Uterus (tissue), 4 donors: ENCODE data around the gene ATP6AP2. TPM values are rescaled to one million over a fixed set of nuclear protein-coding genes. Genes with fewer than 3 reads are reported as not detected.

ENCODE experiments used
- DNase-seq, 2 donors: peaks; one replicate each; pipeline ENCODE4 v3.0.0-alpha.2; 2019 to 2020
- H3K27ac ChIP-seq, 2 donors: fragments of 200-600 bp; sonication (generic); 1 replicate in 1 of 2; 2 replicates in 1 of 2; pipeline ENCODE4 v1.5.1; 2016 to 2018
- H3K27me3 ChIP-seq, 2 donors: fragments of 200-600 bp; sonication (generic); one replicate each; pipeline ENCODE4 v1.5.1; 2018 to 2019; ENCODE audit warnings: control low read depth in 1 of 2
- H3K36me3 ChIP-seq, 2 donors: fragments of 200-600 bp; sonication (generic); one replicate each; pipeline ENCODE4 v1.5.1; 2019; ENCODE audit warnings: control low read depth in 1 of 2
- H3K4me1 ChIP-seq, 2 donors: fragments of 200-600 bp; sonication (generic); one replicate each; pipeline ENCODE4 v1.5.1; 2018 to 2019; ENCODE audit warnings: control low read depth in 1 of 2
- H3K4me3 ChIP-seq, 2 donors: fragments of 200-600 bp; sonication (generic); 1 replicate in 1 of 2; 2 replicates in 1 of 2; pipeline ENCODE4 v1.5.1; 2018 to 2019; ENCODE audit warnings: mild to moderate bottlenecking in 1 of 2
- H3K9me3 ChIP-seq, 2 donors: fragments of 200-600 bp; sonication (generic); one replicate each; pipeline ENCODE4 v1.5.1; 2019; ENCODE audit warnings: control low read depth in 1 of 2
- CTCF ChIP-seq, 4 experiments: fragments of 200-600 bp in 2 of 4; fragments of 450-650 bp in 2 of 4; sonication (generic) in 2 of 4; IDR thresholded peaks; one replicate each; pipeline ENCODE4 v1.5.1; 2016 to 2019; ENCODE audit warnings: antibody characterized with exemption in 4 of 4, mild to moderate bottlenecking in 2 of 4, moderate library complexity in 1 of 4
- POLR2A ChIP-seq, 2 donors: fragments of 450-650 bp; IDR thresholded peaks; one replicate each; pipeline ENCODE4 v1.6.1; 2016; ENCODE audit warnings: antibody characterized with exemption in 2 of 2, mild to moderate bottlenecking in 1 of 2, moderate library complexity in 1 of 2
- intact Hi-C: fragments of 100-400 bp; cut with DNase I; formaldehyde crosslinking; loops from one replicate; pipeline ENCODE4 v1.15.1; 2023; ENCODE audit warnings: low total_unique reads
- total RNA-seq, 4 donors: library from RNA; depleted of rRNA in 3 of 4; stranded (reverse); fragments of >200 nt in 3 of 4; gene quantifications; one replicate each; pipeline versions ENCODE4 v1.1.0 to v1.2.4, GENCODE V29; 2014 to 2023
- donor health status: DM: yes; HTN: yes; CAD: no.

The ATP6AP2 gene
- total RNA-seq, 4 donors from 2014 or later = 66.8 to 130 (median 94.5) TPM

- Histone ChIP-seq H3K4me3 (no peak overlapping the region), H3K27me3 (no peaks in the 10 kb centered on the region), H3K27ac (peak overlapping the region; percentile 60 to 62), H3K36me3 (no peaks in the 10 kb centered on the region), H3K9me3 (no peaks in the 10 kb centered on the region), H3K4me1 (no peaks in the 10 kb centered on the region)
- no peak for DNase-seq
- TF ChIP-seq CTCF (IDR thresholded peaks at IDR 0.05) (no peak), POLR2A (IDR thresholded peaks at IDR 0.05) (no peak)
- intact Hi-C loops = no loop called here
These were observed 36.2 kb upstream of the ATP6AP2 start for GRCh38 chrX:40544343-40545266.

GRCh38 chrX:40546870-40547269, 33.9 kb upstream of the ATP6AP2 start:
- Histone ChIP-seq H3K4me1 (no peaks in the 10 kb centered on the region), H3K4me3 (no peak overlapping the region), H3K9me3 (no peaks in the 10 kb centered on the region), H3K36me3 (no peaks in the 10 kb centered on the region), H3K27ac (no peak overlapping the region), H3K27me3 (no peaks in the 10 kb centered on the region)
- TF ChIP-seq POLR2A (IDR thresholded peaks at IDR 0.05) (no peak), CTCF (IDR thresholded peaks at IDR 0.05) (no peak)
- no peak for DNase-seq
- intact Hi-C loops = no loop called here

GRCh38 chrX:40550066-40550465, 30.7 kb upstream of the ATP6AP2 start:
- Histone ChIP-seq H3K27me3 (no peaks in the 10 kb centered on the region), H3K36me3 (no peaks in the 10 kb centered on the region), H3K27ac (no peak overlapping the region), H3K4me3 (no peak overlapping the region), H3K9me3 (no peaks in the 10 kb centered on the region), H3K4me1 (no peaks in the 10 kb centered on the region)
- TF ChIP-seq CTCF (IDR thresholded peaks at IDR 0.05) (no peak), POLR2A (IDR thresholded peaks at IDR 0.05) (no peak)
- no peak for DNase-seq
- intact Hi-C loops = no loop called here

GRCh38 chrX:40552768-40553167, 28.0 kb upstream of the ATP6AP2 start:
- intact Hi-C loops = no loop called here
- H3K36me3 ChIP-seq = no peaks in the 10 kb centered on the region
- no peaks in the 10 kb centered on the region for H3K9me3 ChIP-seq
- no peak for DNase-seq
- no peaks in the 10 kb centered on the region for H3K4me1 ChIP-seq
- peak in 2 of 4 experiments; percentile 22 to 48 for TF ChIP-seq CTCF (IDR thresholded peaks at IDR 0.05)
- TF ChIP-seq POLR2A (IDR thresholded peaks at IDR 0.05) = no peak
- no peak overlapping the region for H3K27ac ChIP-seq
- H3K27me3 ChIP-seq = no peaks in the 10 kb centered on the region
- no peak overlapping the region for H3K4me3 ChIP-seq

- H3K27me3 ChIP-seq = peaks cover 0 to 7% of the 10 kb centered on the region in 2 donors
- intact Hi-C loops = no loop called here
These were observed 22.2 kb upstream of the ATP6AP2 start for GRCh38 chrX:40558590-40558989.

More at GRCh38 chrX:40558590-40558989, 22.2 kb upstream of the ATP6AP2 start:
- no peak overlapping the region for H3K27ac ChIP-seq
- H3K36me3 ChIP-seq = no peaks in the 10 kb centered on the region
- H3K4me3 ChIP-seq = no peak overlapping the region
- H3K9me3 ChIP-seq = no peaks in the 10 kb centered on the region
- H3K4me1 ChIP-seq = no peaks in the 10 kb centered on the region
- DNase-seq = no peak
- no peak for TF ChIP-seq CTCF (IDR thresholded peaks at IDR 0.05)
- no peak for TF ChIP-seq POLR2A (IDR thresholded peaks at IDR 0.05)
